Brain pericyte (primary cell): ENCODE results near the gene CNFN.

Experiments
- DNase-seq: peaks from one replicate; pipeline ENCODE4 v3.0.0-alpha.2; 2012; ENCODE audit warnings: low read depth, low spot score

Gene CNFN

GRCh38 chr19:42375415-42376176 is 14.5 kb downstream of the CNFN start:
- DNase-seq = no peak

- no peak for DNase-seq
Measured at GRCh38 chr19:42374826-42375376, 15.2 kb downstream of the CNFN start.

GRCh38 chr19:42370626-42371175 is 19.4 kb downstream of the CNFN start:
- no peak for DNase-seq

GRCh38 chr19:42370068-42370520 is 20.0 kb downstream of the CNFN start:
- DNase-seq = no peak

GRCh38 chr19:42369433-42370067 is 20.5 kb downstream of the CNFN start:
- no peak for DNase-seq

GRCh38 chr19:42368765-42369164 is 21.3 kb downstream of the CNFN start:
- DNase-seq = no peak

GRCh38 chr19:42368360-42368759 is 21.7 kb downstream of the CNFN start:
- DNase-seq = no peak

GRCh38 chr19:42367929-42368328 is 22.2 kb downstream of the CNFN start:
- no peak for DNase-seq

GRCh38 chr19:42366673-42367072 is 23.4 kb downstream of the CNFN start:
- no peak for DNase-seq

GRCh38 chr19:42363614-42364346 is 26.3 kb downstream of the CNFN start:
- no peak for DNase-seq

- DNase-seq = no peak
Measured at GRCh38 chr19:42362891-42363440, 27.1 kb downstream of the CNFN start.

- no peak for DNase-seq
Measured at GRCh38 chr19:42362342-42362741, 27.8 kb downstream of the CNFN start.

- DNase-seq = no peak
Measured at GRCh38 chr19:42361545-42361910, 28.6 kb downstream of the CNFN start.

GRCh38 chr19:42360787-42361544 is 29.1 kb downstream of the CNFN start:
- no peak for DNase-seq

- no peak for DNase-seq
Measured at GRCh38 chr19:42357290-42357689, 32.8 kb downstream of the CNFN start.

GRCh38 chr19:42356686-42357085 is 33.4 kb downstream of the CNFN start:
- DNase-seq = no peak

GRCh38 chr19:42355896-42356295 is 34.2 kb downstream of the CNFN start:
- no peak for DNase-seq

GRCh38 chr19:42353341-42354015 is 36.6 kb downstream of the CNFN start:
- DNase-seq = no peak

- no peak for DNase-seq
Measured at GRCh38 chr19:42352301-42353259, 37.5 kb downstream of the CNFN start.
